ENCODE data around the gene ZNF211. TPM values are rescaled to one million over a fixed set of nuclear protein-coding genes. Genes with fewer than 3 reads are reported as not detected.

The ZNF211 gene
- total and polyA plus RNA-seq, 2 donors (not counting 3 experiments of a cell fraction or from before 2014, with no cell fraction given), result 4.7 to 9.4 TPM

- no peaks in the 10 kb centered on the region for H4K20me1 ChIP-seq (replicated peaks; ENCODE audit: control insufficient read depth, extremely low read depth, insufficient read depth, low read length)
- intact Hi-C loops (cut with micrococcal nuclease), result loop anchor here (10.0 kb wide), 1 partner anchor 539 kb away; the partner anchor contains the start of gene ZNF329
- CTCF ChIA-PET, result no interaction called here
- peaks cover 8% of the 10 kb centered on the region for H3K9me3 ChIP-seq (replicated peaks; ENCODE audit: control insufficient read depth, insufficient read depth, low read length)
- POLR2A ChIA-PET, result no interaction called here
- BruUV-seq (replicated peaks), result no TSS peak
- FAIRE-seq (no peak), DNase-seq (ENCODE audit: low read depth, low spot score) (no peak)
- H3K36me3 ChIP-seq (ENCODE audit: control insufficient read depth in 2 of 2, extremely low read depth in 1 of 2, insufficient read depth in 2 of 2, low read length in 2 of 2), result peaks cover 5 to 31% of the 10 kb centered on the region in 2 experiments
- no peaks in the 10 kb centered on the region for H3K27me3 ChIP-seq (ENCODE audit: control insufficient read depth in 2 of 2, insufficient read depth in 2 of 2, low read length in 2 of 2)
- H2AFZ ChIP-seq (ENCODE audit: low read depth, low read length), result no peak overlapping the region
- H3K4me1 ChIP-seq (ENCODE audit: control insufficient read depth, extremely low read depth, insufficient read depth, low read length), result no peaks in the 10 kb centered on the region
- H3K9ac ChIP-seq (replicated peaks; ENCODE audit: extremely low read depth, insufficient read depth, low read length), result no peak overlapping the region
- H3K4me3 ChIP-seq (replicated peaks in 1 of 3; ENCODE audit: insufficient read depth in 1 of 3, low read depth in 1 of 3, low read length in 3 of 3), result no peak overlapping the region
- dilution Hi-C loops (cut with MboI; ENCODE audit: extremely low pct_ligation_motif_present, low sequenced_read_pairs), result no loop called here
- no peak overlapping the region for H3K4me2 ChIP-seq (ENCODE audit: insufficient read depth, low read length)
- H3K9me1 ChIP-seq (replicated peaks; ENCODE audit: control insufficient read depth, extremely low read depth, insufficient read depth, low read length), result no peaks in the 10 kb centered on the region
- H3K27ac ChIP-seq (ENCODE audit: insufficient read depth, low read depth, low read length), result no peak overlapping the region
- peaks cover 19% of the 10 kb centered on the region for H3K79me2 ChIP-seq (ENCODE audit: control insufficient read depth, insufficient read depth, low read length)
- TF ChIP-seq MYC (IDR thresholded peaks at IDR 0.05; ENCODE audit: low read depth, low read length) (no peak), JUN (IDR thresholded peaks at IDR 0.05; ENCODE audit: borderline replicate concordance, insufficient read depth, insufficient read length, low read depth) (no peak), MAX (IDR thresholded peaks at IDR 0.05; ENCODE audit: insufficient read depth, insufficient read length) (no peak), CTCF (IDR thresholded peaks at IDR 0.05; ENCODE audit: extremely low read depth in 1 of 2, insufficient read depth in 1 of 2, low read depth in 1 of 2, low read length in 2 of 2) (no peak), GATA2 (IDR thresholded peaks at IDR 0.05; ENCODE audit: insufficient read depth, insufficient read length, low read depth, low read length) (no peak), FOS (IDR thresholded peaks at IDR 0.05; ENCODE audit: borderline replicate concordance, insufficient read depth, low read length) (no peak)
Measured at GRCh38 chr19:57615346-57615745, 17.6 kb upstream of the ZNF211 start.

All from endothelial cell of umbilical vein (primary cell).